Breast epithelium (tissue), 4 donors: ENCODE data around the gene RAI1. TPM values are rescaled to one million over a fixed set of nuclear protein-coding genes. Genes with fewer than 3 reads are reported as not detected.
A peak's percentile ranks its signal among the peaks of the same experiment; 100 is the strongest.
"Not testable (repeated sequence)": the region's sequence is repeated elsewhere in the genome, so short reads cannot be mapped to it uniquely, and the experiment has no call there.

ENCODE experiments used
- DNase-seq, 2 donors: peaks; one replicate each; pipeline ENCODE4 v3.0.0-alpha.2; 2019; ENCODE audit warnings: low spot score in 2 of 2
- H3K27ac ChIP-seq, 2 donors: fragments of 200-600 bp; sonication (generic) in 1 of 2; one replicate each; pipeline ENCODE4 v1.5.1; 2016 to 2019; ENCODE audit warnings: mild to moderate bottlenecking in 1 of 2
- H3K27me3 ChIP-seq, 2 donors: fragments of 200-600 bp; sonication (generic) in 1 of 2; one replicate each; pipeline versions ENCODE4 v1.5.1 to v1.6.0; 2017 to 2019; ENCODE audit warnings: control low read depth in 1 of 2, mild to moderate bottlenecking in 1 of 2
- H3K36me3 ChIP-seq: fragments of 200-600 bp; one replicate; pipeline ENCODE4 v1.5.1; 2019
- H3K4me1 ChIP-seq, 2 donors: fragments of 200-600 bp; sonication (generic); one replicate each; pipeline ENCODE4 v1.5.1; 2016 to 2019; ENCODE audit warnings: control low read depth in 1 of 2
- H3K4me3 ChIP-seq, 3 donors: fragments of 200-600 bp; sonication (generic); 1 replicate in 2 of 3; 2 replicates in 1 of 3; pipeline ENCODE4 v1.5.1; 2016 to 2019; ENCODE audit warnings: mild to moderate bottlenecking in 3 of 3, moderate library complexity in 2 of 3
- H3K9me3 ChIP-seq, 2 donors: fragments of 200-600 bp; sonication (generic) in 1 of 2; one replicate each; pipeline ENCODE4 v1.5.1; 2016 to 2019; ENCODE audit warnings: control low read depth in 1 of 2
- CTCF ChIP-seq, 3 donors: fragments of 450-650 bp; IDR thresholded peaks; one replicate each; pipeline ENCODE4 v1.5.1; 2016 to 2017; ENCODE audit warnings: antibody characterized with exemption in 3 of 3, mild to moderate bottlenecking in 3 of 3, moderate library complexity in 3 of 3
- POLR2A ChIP-seq: fragments of 450-650 bp; IDR thresholded peaks from one replicate; pipeline ENCODE4 v1.6.1; 2016; ENCODE audit warnings: antibody characterized with exemption, mild to moderate bottlenecking, moderate library complexity
- POLR2AphosphoS5 ChIP-seq, 3 donors: sonication (generic); formaldehyde crosslinking; IDR thresholded peaks; one replicate each; pipeline ENCODE4 v1.6.1; 2017; ENCODE audit warnings: antibody characterized with exemption in 3 of 3
- intact Hi-C: fragments of 100-400 bp; cut with DNase I; formaldehyde crosslinking; loops from one replicate; pipeline ENCODE4 v1.15.1; 2023; ENCODE audit warnings: low total_unique reads
- total RNA-seq, 3 donors: library from RNA; depleted of rRNA; stranded (reverse); fragments of >200 nt; gene quantifications; one replicate each; pipeline ENCODE4 v1.1.0, GENCODE V29; 2016

Gene RAI1, protein sequence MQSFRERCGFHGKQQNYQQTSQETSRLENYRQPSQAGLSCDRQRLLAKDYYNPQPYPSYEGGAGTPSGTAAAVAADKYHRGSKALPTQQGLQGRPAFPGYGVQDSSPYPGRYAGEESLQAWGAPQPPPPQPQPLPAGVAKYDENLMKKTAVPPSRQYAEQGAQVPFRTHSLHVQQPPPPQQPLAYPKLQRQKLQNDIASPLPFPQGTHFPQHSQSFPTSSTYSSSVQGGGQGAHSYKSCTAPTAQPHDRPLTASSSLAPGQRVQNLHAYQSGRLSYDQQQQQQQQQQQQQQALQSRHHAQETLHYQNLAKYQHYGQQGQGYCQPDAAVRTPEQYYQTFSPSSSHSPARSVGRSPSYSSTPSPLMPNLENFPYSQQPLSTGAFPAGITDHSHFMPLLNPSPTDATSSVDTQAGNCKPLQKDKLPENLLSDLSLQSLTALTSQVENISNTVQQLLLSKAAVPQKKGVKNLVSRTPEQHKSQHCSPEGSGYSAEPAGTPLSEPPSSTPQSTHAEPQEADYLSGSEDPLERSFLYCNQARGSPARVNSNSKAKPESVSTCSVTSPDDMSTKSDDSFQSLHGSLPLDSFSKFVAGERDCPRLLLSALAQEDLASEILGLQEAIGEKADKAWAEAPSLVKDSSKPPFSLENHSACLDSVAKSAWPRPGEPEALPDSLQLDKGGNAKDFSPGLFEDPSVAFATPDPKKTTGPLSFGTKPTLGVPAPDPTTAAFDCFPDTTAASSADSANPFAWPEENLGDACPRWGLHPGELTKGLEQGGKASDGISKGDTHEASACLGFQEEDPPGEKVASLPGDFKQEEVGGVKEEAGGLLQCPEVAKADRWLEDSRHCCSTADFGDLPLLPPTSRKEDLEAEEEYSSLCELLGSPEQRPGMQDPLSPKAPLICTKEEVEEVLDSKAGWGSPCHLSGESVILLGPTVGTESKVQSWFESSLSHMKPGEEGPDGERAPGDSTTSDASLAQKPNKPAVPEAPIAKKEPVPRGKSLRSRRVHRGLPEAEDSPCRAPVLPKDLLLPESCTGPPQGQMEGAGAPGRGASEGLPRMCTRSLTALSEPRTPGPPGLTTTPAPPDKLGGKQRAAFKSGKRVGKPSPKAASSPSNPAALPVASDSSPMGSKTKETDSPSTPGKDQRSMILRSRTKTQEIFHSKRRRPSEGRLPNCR (N-terminal part only)
- total RNA-seq, result 10 to 100 TPM in 2 of 3 donors, 1 to 10 TPM in 1; 5.6 to 25.6 (median 20.6) TPM

DNA sequence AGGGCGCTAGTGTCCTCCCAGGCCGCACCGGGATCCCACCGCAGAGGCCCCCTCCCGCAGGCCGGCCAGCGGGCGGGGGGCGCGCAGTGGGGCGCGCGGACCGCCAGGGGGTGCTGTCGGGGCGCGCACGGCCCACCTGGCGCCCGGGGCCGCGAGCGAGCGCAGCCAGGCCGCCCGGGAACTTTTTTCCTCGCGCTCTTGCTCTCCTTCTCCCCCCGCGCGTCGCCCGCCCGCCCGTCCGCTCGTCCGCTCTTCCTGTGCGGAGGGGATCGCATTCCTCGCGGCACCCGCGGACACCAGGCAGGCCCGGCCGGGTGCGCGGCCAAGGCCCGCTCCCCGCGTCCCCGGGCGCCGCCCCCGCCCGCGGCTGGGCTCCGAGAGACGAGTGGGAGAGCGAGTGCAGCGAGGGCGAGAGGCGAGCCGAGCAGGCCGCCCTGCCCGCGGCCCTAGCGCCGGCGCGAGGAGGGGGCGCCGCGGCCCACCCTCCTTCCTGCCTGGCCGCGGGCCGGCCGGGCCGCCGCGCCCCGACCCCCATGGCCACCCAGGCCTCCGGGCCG is at the start of gene RAI1:
TSS of gene RAI1 (plus strand) at position 272 of the 557 bp plus-strand sequence. CDS start 111,491 bp downstream, outside the sequence.
- H3K4me1 ChIP-seq, result peaks cover 13 to 23% of the 10 kb centered on the region in 2 donors
- DNase-seq, result peak; percentile 73
- H3K9me3 ChIP-seq, result no peaks in the 10 kb centered on the region
- no peaks in the 10 kb centered on the region for H3K36me3 ChIP-seq
- peak within 1 kb of the TSS; percentile 69 to 96 (median 77) for H3K4me3 ChIP-seq
- peak in 1 of 3 donors; percentile 97 for TF ChIP-seq CTCF (IDR thresholded peaks at IDR 0.05)
- TF ChIP-seq POLR2AphosphoS5 (IDR thresholded peaks at IDR 0.05), result peak in 2 of 3 donors; percentile 47 to 52
- TF ChIP-seq POLR2A, result no peak
- intact Hi-C loops, result no loop called here
- peak within 1 kb of the TSS; percentile 96 to 99 for H3K27ac ChIP-seq
- H3K27me3 ChIP-seq, result no peaks in the 10 kb centered on the region

GRCh38 chr17:17632690-17633089 is 48.6 kb upstream of the RAI1 start:
- intact Hi-C loops, DNase-seq, H3K9me3 ChIP-seq, H3K36me3 ChIP-seq, H3K27ac ChIP-seq, H3K27me3 ChIP-seq, H3K4me3 ChIP-seq, H3K4me1 ChIP-seq: not testable (repeated sequence)

GRCh38 chr17:17633310-17633709 is 47.9 kb upstream of the RAI1 start:
- no peaks in the 10 kb centered on the region for H3K27me3 ChIP-seq
- no peaks in the 10 kb centered on the region for H3K4me1 ChIP-seq
- H3K27ac ChIP-seq, result no peak overlapping the region
- no peaks in the 10 kb centered on the region for H3K9me3 ChIP-seq
- no peak overlapping the region for H3K4me3 ChIP-seq
- H3K36me3 ChIP-seq, result no peaks in the 10 kb centered on the region
- no peak for DNase-seq
- intact Hi-C loops, result no loop called here
- no peak for TF ChIP-seq CTCF (IDR thresholded peaks at IDR 0.05)
- TF ChIP-seq POLR2A, result no peak
- no peak for TF ChIP-seq POLR2AphosphoS5 (IDR thresholded peaks at IDR 0.05)

DNA sequence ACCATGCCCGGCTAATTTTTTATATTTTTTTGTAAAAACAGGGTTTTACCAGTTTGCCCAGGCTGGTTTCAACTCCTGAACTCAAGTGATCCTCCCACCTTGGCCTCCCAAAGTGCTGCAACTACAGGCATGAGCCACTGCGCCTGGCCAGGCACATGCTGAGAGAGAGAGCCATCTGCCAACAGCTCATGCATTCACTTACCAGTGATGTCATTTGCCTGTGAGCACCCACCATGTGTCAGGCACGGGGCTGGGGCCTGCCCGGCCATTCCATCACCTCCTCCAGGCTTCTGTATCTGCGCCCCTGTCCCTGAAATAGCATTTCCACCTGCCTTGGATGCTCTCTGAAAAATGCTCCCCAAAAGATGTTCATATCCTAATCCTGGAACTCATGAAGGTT is 46.1 kb upstream of the RAI1 start:
- no peaks in the 10 kb centered on the region for H3K27me3 ChIP-seq
- no peaks in the 10 kb centered on the region for H3K9me3 ChIP-seq
- no peak for TF ChIP-seq POLR2A
- no peak for TF ChIP-seq CTCF (IDR thresholded peaks at IDR 0.05)
- no peak for TF ChIP-seq POLR2AphosphoS5 (IDR thresholded peaks at IDR 0.05)
- no peaks in the 10 kb centered on the region for H3K4me1 ChIP-seq
- no peak overlapping the region for H3K4me3 ChIP-seq
- H3K27ac ChIP-seq, result peak overlapping the region in 1 of 2 donors; percentile 38
- intact Hi-C loops, result no loop called here
- H3K36me3 ChIP-seq, result no peaks in the 10 kb centered on the region
- no peak for DNase-seq

GRCh38 chr17:17635537-17636271 is 45.6 kb upstream of the RAI1 start:
- DNase-seq, H3K4me1 ChIP-seq, H3K36me3 ChIP-seq, H3K9me3 ChIP-seq, H3K4me3 ChIP-seq, H3K27ac ChIP-seq, H3K27me3 ChIP-seq, intact Hi-C loops: not testable (repeated sequence)
